ENCODE measurements around the gene PRKACA. TPM values are rescaled to one million over a fixed set of nuclear protein-coding genes. Genes with fewer than 3 reads are reported as not detected.
A peak's percentile ranks its signal among the peaks of the same experiment; 100 is the strongest.

The PRKACA gene
- total RNA-seq, 4 donors from 2014 or later = 16.7 to 74.8 (median 39.5) TPM

DNA sequence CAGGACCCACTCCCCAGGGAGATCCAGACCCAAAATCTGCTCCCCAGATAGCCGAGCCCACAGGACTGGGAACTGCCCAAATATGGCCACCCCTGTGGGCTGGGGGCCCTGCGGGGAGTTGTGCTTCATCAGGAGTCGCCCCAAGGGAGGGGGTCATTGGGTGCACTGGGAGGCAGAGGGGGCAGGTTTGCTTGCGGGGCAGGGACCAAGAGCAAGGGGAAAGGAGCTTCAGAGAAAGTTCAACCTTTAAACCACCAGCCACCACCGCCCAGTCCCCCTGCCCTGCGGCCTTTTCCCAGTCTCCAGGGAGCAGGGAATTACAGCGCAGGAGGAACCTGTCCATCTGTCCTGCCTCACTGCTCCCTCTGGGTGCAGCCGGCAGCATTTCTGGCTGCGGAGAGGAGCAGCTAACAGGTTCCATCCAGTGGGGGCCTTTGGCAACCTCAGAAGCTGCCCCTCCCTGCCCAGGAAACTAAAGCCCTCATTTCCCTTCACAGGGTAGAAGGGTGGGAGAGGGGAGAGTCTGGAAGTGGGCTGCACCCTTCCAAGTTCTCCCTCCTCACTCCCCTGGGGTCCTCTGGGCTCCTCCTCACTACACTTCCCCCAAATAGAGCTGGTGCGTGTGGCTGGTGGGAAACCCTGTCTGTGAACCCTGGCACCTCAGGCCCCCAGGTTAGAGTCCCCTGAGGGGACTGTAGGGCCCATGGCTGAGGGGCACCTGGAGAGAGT is 32.6 kb upstream of the PRKACA start:
- Histone ChIP-seq H3K27ac (peak overlapping the region; percentile 68 to 84 (median 77)), H3K27me3 (no peaks in the 10 kb centered on the region), H3K4me1 (peaks cover 19 to 31% (median 26%) of the 10 kb centered on the region in 4 donors), H3K36me3 (peaks cover 0 to under 1% (median 0%) of the 10 kb centered on the region in 4 donors), H3K9me3 (no peaks in the 10 kb centered on the region), H3K4me3 (peak overlapping the region in 1 of 4 donors; percentile 27)
- DNase-seq = no peak
- WGBS, 2 donors (ENCODE audit: low coverage in 1 of 2) = 17 to 70% methylated on average over 1 to 10 of the region's 10 CpGs
- intact Hi-C loops (cut with DNase I; ENCODE audit: low total_unique reads) (no loop called here), in situ Hi-C loops (cut with MboI; ENCODE audit: low pct_ligation_motif_present in 1 of 4, low pct_unique_long_range_greater_than_20kb in 1 of 4, low sequenced_read_pairs in 3 of 4) (no loop called here)
- TF ChIP-seq POLR2AphosphoS5 (IDR thresholded peaks at IDR 0.05) = no peak
- TF ChIP-seq, protein P1, sequence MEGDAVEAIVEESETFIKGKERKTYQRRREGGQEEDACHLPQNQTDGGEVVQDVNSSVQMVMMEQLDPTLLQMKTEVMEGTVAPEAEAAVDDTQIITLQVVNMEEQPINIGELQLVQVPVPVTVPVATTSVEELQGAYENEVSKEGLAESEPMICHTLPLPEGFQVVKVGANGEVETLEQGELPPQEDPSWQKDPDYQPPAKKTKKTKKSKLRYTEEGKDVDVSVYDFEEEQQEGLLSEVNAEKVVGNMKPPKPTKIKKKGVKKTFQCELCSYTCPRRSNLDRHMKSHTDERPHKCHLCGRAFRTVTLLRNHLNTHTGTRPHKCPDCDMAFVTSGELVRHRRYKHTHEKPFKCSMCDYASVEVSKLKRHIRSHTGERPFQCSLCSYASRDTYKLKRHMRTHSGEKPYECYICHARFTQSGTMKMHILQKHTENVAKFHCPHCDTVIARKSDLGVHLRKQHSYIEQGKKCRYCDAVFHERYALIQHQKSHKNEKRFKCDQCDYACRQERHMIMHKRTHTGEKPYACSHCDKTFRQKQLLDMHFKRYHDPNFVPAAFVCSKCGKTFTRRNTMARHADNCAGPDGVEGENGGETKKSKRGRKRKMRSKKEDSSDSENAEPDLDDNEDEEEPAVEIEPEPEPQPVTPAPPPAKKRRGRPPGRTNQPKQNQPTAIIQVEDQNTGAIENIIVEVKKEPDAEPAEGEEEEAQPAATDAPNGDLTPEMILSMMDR (IDR thresholded peaks at IDR 0.05) = no peak
- no peak for TF ChIP-seq EP300 (IDR thresholded peaks at IDR 0.05; ENCODE audit: low read depth)
- TF ChIP-seq POLR2A (IDR thresholded peaks at IDR 0.05) = no peak

- peak; percentile 70 for DNase-seq
- H3K4me3 ChIP-seq = peak overlapping the region in 1 of 4 donors; percentile 27
- H3K4me1 ChIP-seq = peaks cover 19 to 31% (median 26%) of the 10 kb centered on the region in 4 donors
- H3K27me3 ChIP-seq = no peaks in the 10 kb centered on the region
- WGBS, 2 donors (ENCODE audit: low coverage in 1 of 2) = 0 to 2% methylated on average over 4 to 21 of the region's 21 CpGs
- in situ Hi-C loops (cut with MboI; ENCODE audit: low pct_ligation_motif_present in 1 of 4, low pct_unique_long_range_greater_than_20kb in 1 of 4, low sequenced_read_pairs in 3 of 4) = no loop called here
- H3K9me3 ChIP-seq = no peaks in the 10 kb centered on the region
- H3K36me3 ChIP-seq = no peaks in the 10 kb centered on the region
- TF ChIP-seq POLR2AphosphoS5 (IDR thresholded peaks at IDR 0.05) = no peak
- TF ChIP-seq POLR2A (IDR thresholded peaks at IDR 0.05) = no peak
- no peak for TF ChIP-seq EP300 (IDR thresholded peaks at IDR 0.05; ENCODE audit: low read depth)
- TF ChIP-seq, protein P1 (IDR thresholded peaks at IDR 0.05) = no peak
- intact Hi-C loops (cut with DNase I; ENCODE audit: low total_unique reads) = loop anchor here (5.0 to 10.0 kb wide), 3 partner anchors 198 to 325 kb away; partner anchors contain the start of genes DDX39A and PTGER1
- peak overlapping the region; percentile 68 to 84 (median 77) for H3K27ac ChIP-seq
These were observed 32.0 kb upstream of the PRKACA start for GRCh38 chr19:14149509-14149994.

GRCh38 chr19:14148751-14149410 is 31.3 kb upstream of the PRKACA start:
- intact Hi-C loops (cut with DNase I; ENCODE audit: low total_unique reads) = loop anchor here (5.0 to 10.0 kb wide), 3 partner anchors 198 to 326 kb away; partner anchors contain the start of genes DDX39A and PTGER1
- H3K4me3 ChIP-seq = peak overlapping the region in 1 of 4 donors; percentile 27
- in situ Hi-C loops (cut with MboI; ENCODE audit: low pct_ligation_motif_present in 1 of 4, low pct_unique_long_range_greater_than_20kb in 1 of 4, low sequenced_read_pairs in 3 of 4) = no loop called here

More at GRCh38 chr19:14148751-14149410, 31.3 kb upstream of the PRKACA start:
- no peaks in the 10 kb centered on the region for H3K9me3 ChIP-seq
- no peak for DNase-seq
- peak overlapping the region; percentile 68 to 84 (median 77) for H3K27ac ChIP-seq
- peaks cover 19 to 31% (median 26%) of the 10 kb centered on the region in 4 donors for H3K4me1 ChIP-seq
- WGBS, 2 donors (ENCODE audit: low coverage in 1 of 2) = 74% methylated on average over 13 of the region's 13 CpGs; no CpG with 5 or more reads in 1 of the 2 donors
- H3K36me3 ChIP-seq = no peaks in the 10 kb centered on the region
- H3K27me3 ChIP-seq = no peaks in the 10 kb centered on the region
- TF ChIP-seq POLR2A (IDR thresholded peaks at IDR 0.05) (no peak), POLR2AphosphoS5 (IDR thresholded peaks at IDR 0.05) (no peak), EP300 (IDR thresholded peaks at IDR 0.05; ENCODE audit: low read depth) (no peak)
- TF ChIP-seq, protein P1 (IDR thresholded peaks at IDR 0.05) = no peak
